ENCODE data around the gene CACNG8. TPM values are rescaled to one million over a fixed set of nuclear protein-coding genes. Genes with fewer than 3 reads are reported as not detected.

The CACNG8 gene
- total RNA-seq, 3 donors from 2014 or later (not counting 1 experiment from before 2014, with no cell fraction given) = 2.3 TPM; not detected in 2

DNA sequence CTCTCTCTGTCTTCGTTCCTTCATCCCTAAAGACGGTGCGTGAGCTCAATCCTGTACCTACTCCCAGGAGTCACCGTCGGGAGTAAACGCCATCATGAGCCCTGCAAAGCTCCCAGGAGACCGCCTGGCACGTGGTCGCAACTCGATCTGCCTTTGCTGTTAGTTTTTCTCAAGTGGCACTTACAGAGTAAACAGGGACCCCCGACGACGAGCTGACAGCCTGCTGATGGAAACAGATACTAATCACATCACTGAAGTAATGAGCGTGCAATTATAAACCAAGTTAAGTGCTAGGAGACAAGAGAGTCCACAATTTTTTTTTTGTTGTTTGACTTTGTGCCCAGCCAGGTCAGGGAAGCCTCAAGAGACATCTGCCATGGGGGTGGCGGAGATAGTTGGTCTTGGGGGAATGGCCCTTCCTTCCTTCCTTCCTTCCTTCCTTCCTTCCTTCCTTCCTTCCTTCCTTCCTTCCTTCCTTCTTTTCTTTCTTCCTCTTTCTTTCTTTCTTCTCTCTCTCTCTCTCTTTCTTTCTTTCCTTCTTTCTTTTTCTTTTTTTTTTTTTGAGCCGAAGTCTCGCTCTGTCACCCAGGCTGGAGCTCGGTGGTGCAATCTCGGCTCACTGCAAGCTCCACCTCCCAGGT is 52.3 kb downstream of the CACNG8 start:
- peaks cover 17 to 24% of the 10 kb centered on the region in 2 donors for H3K27me3 Mint-ChIP-seq (ENCODE audit: low read depth in 2 of 2)
- no peak overlapping the region for H3K27ac Mint-ChIP-seq
- H3K4me3 Mint-ChIP-seq = no peak overlapping the region
- intact Hi-C loops (cut with micrococcal nuclease) = no loop called here
- H3K9me3 ChIP-seq (ENCODE audit: control insufficient read depth, insufficient read depth, low read length) = no peaks in the 10 kb centered on the region
- no peaks in the 10 kb centered on the region for H3K36me3 ChIP-seq (ENCODE audit: control insufficient read depth, insufficient read depth, low read length)
- H3K4me1 Mint-ChIP-seq = peaks cover 0 to 4% of the 10 kb centered on the region in 2 donors
- no peaks in the 10 kb centered on the region for H3K27me3 ChIP-seq (ENCODE audit: control insufficient read depth, insufficient read depth, low read length)
- DNase-seq (no peak), ATAC-seq (no peak)
- H3K9me3 Mint-ChIP-seq = no peaks in the 10 kb centered on the region
- peaks cover 4% of the 10 kb centered on the region for H3K4me1 ChIP-seq (ENCODE audit: control insufficient read depth, insufficient read depth, low read length)
- no peak overlapping the region for H3K4me3 ChIP-seq (ENCODE audit: low read length)
- no peaks in the 10 kb centered on the region for H3K36me3 Mint-ChIP-seq
- no peak overlapping the region for H3K27ac ChIP-seq (ENCODE audit: low read length)
- TF ChIP-seq, protein P1, sequence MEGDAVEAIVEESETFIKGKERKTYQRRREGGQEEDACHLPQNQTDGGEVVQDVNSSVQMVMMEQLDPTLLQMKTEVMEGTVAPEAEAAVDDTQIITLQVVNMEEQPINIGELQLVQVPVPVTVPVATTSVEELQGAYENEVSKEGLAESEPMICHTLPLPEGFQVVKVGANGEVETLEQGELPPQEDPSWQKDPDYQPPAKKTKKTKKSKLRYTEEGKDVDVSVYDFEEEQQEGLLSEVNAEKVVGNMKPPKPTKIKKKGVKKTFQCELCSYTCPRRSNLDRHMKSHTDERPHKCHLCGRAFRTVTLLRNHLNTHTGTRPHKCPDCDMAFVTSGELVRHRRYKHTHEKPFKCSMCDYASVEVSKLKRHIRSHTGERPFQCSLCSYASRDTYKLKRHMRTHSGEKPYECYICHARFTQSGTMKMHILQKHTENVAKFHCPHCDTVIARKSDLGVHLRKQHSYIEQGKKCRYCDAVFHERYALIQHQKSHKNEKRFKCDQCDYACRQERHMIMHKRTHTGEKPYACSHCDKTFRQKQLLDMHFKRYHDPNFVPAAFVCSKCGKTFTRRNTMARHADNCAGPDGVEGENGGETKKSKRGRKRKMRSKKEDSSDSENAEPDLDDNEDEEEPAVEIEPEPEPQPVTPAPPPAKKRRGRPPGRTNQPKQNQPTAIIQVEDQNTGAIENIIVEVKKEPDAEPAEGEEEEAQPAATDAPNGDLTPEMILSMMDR (IDR thresholded peaks at IDR 0.05) = no peak
- 64% methylated on average over 19 of the region's 19 CpGs for WGBS (ENCODE audit: insufficient coverage)

DNA sequence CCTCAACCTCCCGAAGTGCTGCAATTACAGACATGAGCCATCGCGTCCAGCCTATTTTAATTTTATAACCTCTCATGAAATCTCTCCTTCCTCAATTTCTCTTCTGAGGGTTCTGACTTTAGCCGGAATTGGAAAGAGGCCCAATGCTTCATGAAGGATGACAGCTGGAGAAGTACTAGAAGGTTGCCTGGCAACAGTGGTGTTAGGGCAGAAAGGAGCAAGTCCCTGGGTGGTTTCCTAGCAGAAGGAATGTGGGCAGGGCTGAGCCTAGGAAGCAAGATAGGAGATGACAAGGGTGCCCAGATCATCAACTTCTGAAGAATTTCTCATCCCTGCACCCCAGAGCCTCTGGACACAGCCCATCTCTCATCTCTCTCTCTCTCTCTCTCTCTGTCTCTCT is 54.5 kb downstream of the CACNG8 start:
- no peaks in the 10 kb centered on the region for H3K27me3 ChIP-seq (ENCODE audit: control insufficient read depth, insufficient read depth, low read length)
- ATAC-seq (no peak), DNase-seq (no peak)
- H3K4me3 Mint-ChIP-seq = no peak overlapping the region
- H3K4me3 ChIP-seq (ENCODE audit: low read length) = no peak overlapping the region
- H3K4me1 ChIP-seq (ENCODE audit: control insufficient read depth, insufficient read depth, low read length) = peaks cover 4% of the 10 kb centered on the region
- H3K27ac ChIP-seq (ENCODE audit: low read length) = no peak overlapping the region
- H3K36me3 ChIP-seq (ENCODE audit: control insufficient read depth, insufficient read depth, low read length) = no peaks in the 10 kb centered on the region
- H3K9me3 Mint-ChIP-seq = no peaks in the 10 kb centered on the region
- peaks cover 0 to 14% of the 10 kb centered on the region in 2 donors for H3K4me1 Mint-ChIP-seq
- intact Hi-C loops (cut with micrococcal nuclease) = no loop called here
- no peak overlapping the region for H3K27ac Mint-ChIP-seq
- peaks cover 17 to 23% of the 10 kb centered on the region in 2 donors for H3K27me3 Mint-ChIP-seq (ENCODE audit: low read depth in 2 of 2)
- H3K9me3 ChIP-seq (ENCODE audit: control insufficient read depth, insufficient read depth, low read length) = no peaks in the 10 kb centered on the region
- TF ChIP-seq, protein P1 (IDR thresholded peaks at IDR 0.05) = no peak
- 98% methylated on average over 4 of the region's 4 CpGs for WGBS (ENCODE audit: insufficient coverage)
- no peaks in the 10 kb centered on the region for H3K36me3 Mint-ChIP-seq

DNA sequence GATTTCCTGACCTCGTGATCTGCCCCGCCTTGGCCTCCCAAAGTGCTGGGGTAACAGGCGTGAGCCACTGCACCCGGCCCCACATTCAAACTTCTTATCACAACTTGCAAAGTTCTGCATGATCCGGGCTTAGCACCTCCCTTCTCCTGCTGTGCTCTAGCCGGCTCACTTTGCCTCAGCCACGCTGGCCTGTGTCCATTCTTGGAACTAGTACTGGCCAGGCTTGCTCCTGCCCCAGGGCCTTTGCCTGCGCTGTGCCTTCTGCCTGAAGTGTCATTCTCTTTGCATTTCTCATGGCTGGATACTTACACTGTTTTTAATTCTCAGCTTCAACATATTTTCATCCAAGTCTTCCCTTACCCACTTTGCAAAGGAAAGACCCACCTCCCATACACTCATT is 58.6 kb downstream of the CACNG8 start:
- peaks cover 9% of the 10 kb centered on the region for H3K4me1 ChIP-seq (ENCODE audit: control insufficient read depth, insufficient read depth, low read length)
- TF ChIP-seq, protein P1 (IDR thresholded peaks at IDR 0.05) = no peak
- H3K27ac Mint-ChIP-seq = peak overlapping the region in 1 of 2 donors; percentile 6

DNA sequence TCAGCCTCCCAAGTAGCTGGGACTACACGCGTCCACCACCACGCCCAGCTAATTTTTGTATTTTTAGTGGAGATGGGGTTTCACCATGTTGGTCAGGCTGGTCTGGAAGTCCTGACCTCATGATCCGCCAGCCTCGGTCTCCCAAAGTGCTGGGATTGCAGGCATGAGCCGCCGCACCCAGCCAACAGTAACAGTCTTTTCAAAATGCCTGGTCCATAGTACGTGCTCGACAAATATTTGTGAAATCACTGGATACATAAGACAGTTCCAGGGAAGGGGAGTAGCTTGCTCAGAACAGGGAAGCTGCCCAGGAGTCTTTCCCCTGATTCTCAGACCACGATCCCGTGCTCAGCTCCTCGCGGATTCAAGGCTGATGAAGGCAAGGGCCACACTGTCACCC is 59.2 kb downstream of the CACNG8 start:
- no peak for DNase-seq
- no peak overlapping the region for H3K27ac Mint-ChIP-seq

More for the DNA sequence above, 58.6 kb downstream of the CACNG8 start:
- Histone ChIP-seq H3K36me3 (ENCODE audit: control insufficient read depth, insufficient read depth, low read length) (no peaks in the 10 kb centered on the region), H3K4me3 (ENCODE audit: low read length) (no peak overlapping the region), H3K27ac (ENCODE audit: low read length) (no peak overlapping the region), H3K27me3 (ENCODE audit: control insufficient read depth, insufficient read depth, low read length) (peaks cover 2% of the 10 kb centered on the region), H3K9me3 (ENCODE audit: control insufficient read depth, insufficient read depth, low read length) (no peaks in the 10 kb centered on the region)
- DNase-seq = no peak
- no peak overlapping the region for H3K4me3 Mint-ChIP-seq
- 89% methylated on average over 8 of the region's 8 CpGs for WGBS (ENCODE audit: insufficient coverage)
- peaks cover 8 to 15% of the 10 kb centered on the region in 2 donors for H3K27me3 Mint-ChIP-seq (ENCODE audit: low read depth in 2 of 2)
- intact Hi-C loops (cut with micrococcal nuclease) = no loop called here
- H3K9me3 Mint-ChIP-seq = no peaks in the 10 kb centered on the region
- H3K36me3 Mint-ChIP-seq = no peaks in the 10 kb centered on the region
- peaks cover 0 to 14% of the 10 kb centered on the region in 2 donors for H3K4me1 Mint-ChIP-seq
- ATAC-seq = no peak

More for the DNA sequence above, 59.2 kb downstream of the CACNG8 start:
- Histone ChIP-seq H3K36me3 (ENCODE audit: control insufficient read depth, insufficient read depth, low read length) (no peaks in the 10 kb centered on the region), H3K27ac (ENCODE audit: low read length) (no peak overlapping the region), H3K4me3 (ENCODE audit: low read length) (no peak overlapping the region), H3K27me3 (ENCODE audit: control insufficient read depth, insufficient read depth, low read length) (peaks cover 2% of the 10 kb centered on the region), H3K9me3 (ENCODE audit: control insufficient read depth, insufficient read depth, low read length) (no peaks in the 10 kb centered on the region), H3K4me1 (ENCODE audit: control insufficient read depth, insufficient read depth, low read length) (peaks cover 9% of the 10 kb centered on the region)
- no peaks in the 10 kb centered on the region for H3K36me3 Mint-ChIP-seq
- no peaks in the 10 kb centered on the region for H3K9me3 Mint-ChIP-seq
- no peak overlapping the region for H3K4me3 Mint-ChIP-seq
- WGBS (ENCODE audit: insufficient coverage) = 96% methylated on average over 13 of the region's 13 CpGs
- H3K4me1 Mint-ChIP-seq = peaks cover 0 to 14% of the 10 kb centered on the region in 2 donors
- no peak for ATAC-seq
- TF ChIP-seq, protein P1 (IDR thresholded peaks at IDR 0.05) = no peak
- peaks cover 8 to 15% of the 10 kb centered on the region in 2 donors for H3K27me3 Mint-ChIP-seq (ENCODE audit: low read depth in 2 of 2)
- intact Hi-C loops (cut with micrococcal nuclease) = no loop called here

Data from natural killer cell (primary cell).